GM21723 (cell line): ENCODE results near the gene MRPL24.

Source experiments
- ATAC-seq: cut with Tn5 transposase; IDR thresholded peaks from one replicate; pipeline ENCODE4 v1.9.1; 2021; ENCODE audit warnings: mild to moderate bottlenecking, moderate library complexity; ENCODE audit not compliant: unreplicated experiment

The MRPL24 gene

DNA sequence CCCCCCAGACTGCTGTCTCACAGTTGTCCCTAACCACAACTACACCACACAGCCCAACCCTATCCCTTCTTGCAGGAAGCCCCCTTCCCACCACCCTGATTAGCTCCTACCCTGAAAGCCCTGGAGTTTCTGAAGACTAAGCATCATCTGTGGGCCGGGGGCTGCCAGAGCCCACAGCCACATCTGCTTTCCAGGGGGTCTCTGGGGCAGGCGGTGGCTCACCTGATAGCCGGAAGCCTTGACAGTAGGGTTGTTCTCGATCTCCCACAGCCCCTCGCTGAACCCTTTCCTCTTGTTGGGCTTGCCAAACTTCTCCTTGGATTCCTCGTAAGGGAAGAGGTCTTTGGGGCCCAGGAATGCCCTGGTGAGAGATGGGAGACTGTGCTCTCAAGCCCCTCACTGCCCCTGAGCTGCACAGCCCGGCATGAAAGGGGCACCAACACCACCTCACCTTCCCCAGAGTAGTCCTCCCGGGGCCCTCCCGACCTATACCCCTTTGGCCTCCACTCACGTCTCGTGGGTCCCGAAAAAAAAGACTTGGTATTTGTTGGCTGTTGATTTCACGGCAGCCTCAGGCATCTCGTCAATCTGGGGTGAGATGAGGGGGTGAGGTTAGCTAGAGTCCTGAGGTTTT lies 4.0 kb upstream of the MRPL24 start:
- ATAC-seq, result no peak

DNA sequence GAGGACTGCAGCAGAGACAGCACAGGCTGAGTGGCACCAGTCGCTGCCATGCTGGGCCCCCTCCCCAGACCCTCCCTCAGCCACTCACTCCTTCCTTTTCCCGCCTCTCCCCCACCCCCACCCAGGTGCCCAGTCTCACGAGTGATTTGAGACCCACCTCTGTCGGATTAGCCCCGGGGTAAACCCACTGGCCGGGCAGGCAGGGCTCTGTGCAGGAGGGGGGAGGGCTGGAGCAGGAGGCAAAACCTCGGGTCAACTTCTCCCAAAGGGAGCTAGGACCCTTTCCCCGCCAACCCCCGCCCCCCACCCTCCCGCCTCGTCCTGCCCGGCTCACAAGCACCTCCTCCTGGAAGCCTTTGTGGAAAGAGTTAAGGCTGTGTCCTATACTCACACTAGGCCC lies 3.5 kb upstream of the MRPL24 start:
- no peak for ATAC-seq

DNA sequence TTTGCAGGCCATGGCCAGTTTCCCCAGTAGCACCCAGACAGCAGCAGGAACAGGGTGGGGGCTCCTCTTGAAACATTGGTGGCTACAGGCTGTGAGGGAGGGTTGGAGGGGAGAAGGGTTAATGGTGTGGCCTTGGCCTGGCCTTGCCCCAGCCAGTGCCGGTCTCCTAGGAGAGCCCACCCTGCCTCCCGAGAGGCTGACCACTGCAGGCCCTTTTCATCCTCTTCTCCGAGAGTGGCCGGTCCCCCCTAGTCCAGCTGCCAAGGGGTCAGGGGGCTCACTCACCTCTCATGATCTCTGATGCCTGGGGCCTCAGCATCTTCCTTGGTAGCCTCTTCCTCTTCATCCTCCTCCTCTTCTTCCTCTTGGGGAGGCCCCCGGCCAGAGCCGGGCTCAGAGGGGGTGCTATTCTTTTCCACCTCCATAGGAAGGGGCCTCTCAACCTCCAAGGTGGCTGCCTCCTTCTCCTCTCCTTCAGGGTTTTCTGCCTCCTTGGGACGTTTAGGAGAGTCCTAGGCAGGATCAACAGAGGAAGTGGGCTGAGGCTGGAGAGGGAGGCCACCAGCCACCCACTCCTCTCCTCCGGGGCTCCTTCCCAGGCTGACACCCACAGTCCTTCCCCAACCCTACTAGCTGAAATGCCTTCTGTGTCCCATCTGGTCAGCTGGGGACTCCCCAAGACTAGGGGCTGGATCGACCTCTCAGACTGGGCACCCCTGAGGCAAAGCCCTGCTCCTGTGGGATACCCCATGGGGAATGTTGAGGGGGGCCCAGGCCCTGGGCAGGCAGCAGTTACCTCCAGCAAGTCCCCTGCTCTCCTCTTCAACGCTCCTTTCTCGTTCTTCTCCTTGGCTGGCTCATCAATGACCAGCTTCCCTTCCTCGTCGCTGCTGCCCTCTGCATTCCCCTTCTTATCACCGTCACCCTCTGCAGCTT lies 2.7 kb upstream of the MRPL24 start:
- no peak for ATAC-seq

DNA sequence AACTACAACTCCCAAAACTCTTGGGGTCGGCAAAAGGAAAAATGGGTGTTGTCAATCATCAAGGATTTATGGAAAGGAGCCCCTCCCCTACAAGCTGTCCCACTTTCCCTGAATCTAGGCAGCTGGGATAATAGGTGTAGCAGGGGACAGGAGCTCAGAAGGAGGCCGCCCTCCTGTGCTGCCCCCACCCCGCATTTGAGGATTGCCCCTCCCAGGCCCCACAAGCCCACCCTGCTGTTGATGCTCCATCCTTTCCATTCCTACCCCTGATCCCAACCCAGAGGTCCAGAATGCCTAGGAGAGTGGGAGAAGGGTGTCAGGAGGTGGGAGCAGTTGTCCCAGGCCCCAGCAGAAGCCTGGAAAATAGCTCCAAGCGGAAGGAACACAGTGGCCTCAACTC lies 1.9 kb upstream of the MRPL24 start:
- no peak for ATAC-seq

DNA sequence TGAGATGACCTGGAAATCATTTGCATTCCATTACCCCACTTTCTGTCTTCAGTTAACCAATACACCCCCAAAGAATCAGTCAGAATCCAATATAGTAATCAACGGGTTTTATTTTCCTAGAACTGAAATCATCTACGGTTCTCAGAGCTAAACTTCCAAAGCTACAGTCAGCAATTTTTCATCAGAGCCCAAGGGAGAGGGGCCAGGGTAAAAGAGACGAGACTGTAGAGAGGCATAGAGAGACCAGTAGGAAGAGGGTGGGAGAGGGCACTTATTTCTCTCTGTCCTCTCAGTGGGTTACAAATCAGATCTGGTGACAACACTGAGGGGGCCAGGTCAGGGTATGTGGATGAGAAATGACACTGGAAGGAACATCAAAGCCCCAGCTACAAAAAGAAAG lies 1.1 kb upstream of the MRPL24 start:
- no peak for ATAC-seq

DNA sequence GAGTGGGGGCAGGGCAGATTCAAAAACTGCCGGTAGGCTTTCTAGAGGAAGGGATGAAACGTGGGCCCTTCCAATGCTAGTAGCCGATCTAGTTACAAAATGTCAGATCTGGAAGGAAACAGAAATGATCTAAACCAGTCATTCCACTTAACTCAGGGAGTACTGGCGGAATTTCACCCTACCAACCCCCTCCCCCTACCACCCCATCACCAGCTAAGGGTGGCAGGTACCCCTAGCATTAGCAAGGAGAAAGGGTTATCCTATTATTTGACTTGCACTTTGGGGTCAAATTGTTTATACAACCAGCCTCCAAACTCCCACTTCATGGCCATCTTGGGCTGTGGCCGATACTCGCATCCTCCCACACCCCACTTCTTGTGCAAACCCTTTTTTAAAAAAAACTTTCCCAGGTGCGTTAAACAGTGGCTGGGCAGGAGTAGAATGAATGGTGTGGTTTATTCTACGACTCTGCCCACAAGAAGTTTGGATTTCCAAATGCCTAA lies 644 bp upstream of the MRPL24 start:
- ATAC-seq, result peak; percentile 1

DNA sequence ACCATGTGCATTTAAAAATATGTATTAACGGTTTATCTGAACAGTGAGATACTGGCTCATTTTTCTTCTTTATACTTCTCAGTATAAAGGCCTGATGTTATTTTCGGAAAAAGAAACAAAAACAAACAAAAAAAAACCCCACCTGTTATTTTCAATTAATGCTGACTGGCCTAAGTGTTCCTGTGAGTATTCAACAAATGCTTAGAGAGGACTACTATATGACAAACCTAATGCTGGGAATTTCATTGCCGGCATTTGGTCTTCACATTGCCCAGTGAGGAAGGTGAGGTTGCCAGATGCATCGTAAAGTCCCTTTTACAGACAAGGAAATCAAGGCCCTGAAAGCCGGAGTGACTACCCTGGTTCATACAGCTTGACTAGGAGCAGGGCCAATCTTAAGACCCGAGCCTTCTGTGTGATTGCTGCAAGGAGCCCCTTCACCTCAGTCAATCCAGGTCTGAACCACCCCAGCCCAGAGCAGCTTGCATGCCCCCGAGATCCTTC lies 599 bp downstream of the MRPL24 start:
- ATAC-seq, result no peak

DNA sequence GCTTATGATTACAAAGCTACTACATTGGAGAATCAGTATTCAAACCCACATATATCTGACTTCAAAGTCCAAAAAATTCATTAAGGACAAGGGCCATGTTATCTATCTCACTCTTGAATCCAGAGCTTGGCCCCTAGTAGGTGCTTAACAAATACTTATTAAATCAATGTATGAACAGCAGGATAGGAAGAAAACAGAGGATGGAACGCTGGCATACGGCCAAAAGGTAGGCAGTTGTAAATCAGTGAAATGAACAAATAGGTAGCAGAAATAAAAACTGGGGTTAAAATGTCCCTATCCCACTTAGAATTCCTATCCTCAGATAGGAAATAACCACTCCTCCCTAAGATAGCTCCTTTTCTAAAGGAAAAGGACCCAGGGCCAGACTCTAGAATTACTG lies 2.0 kb downstream of the MRPL24 start:
- ATAC-seq, result no peak

DNA sequence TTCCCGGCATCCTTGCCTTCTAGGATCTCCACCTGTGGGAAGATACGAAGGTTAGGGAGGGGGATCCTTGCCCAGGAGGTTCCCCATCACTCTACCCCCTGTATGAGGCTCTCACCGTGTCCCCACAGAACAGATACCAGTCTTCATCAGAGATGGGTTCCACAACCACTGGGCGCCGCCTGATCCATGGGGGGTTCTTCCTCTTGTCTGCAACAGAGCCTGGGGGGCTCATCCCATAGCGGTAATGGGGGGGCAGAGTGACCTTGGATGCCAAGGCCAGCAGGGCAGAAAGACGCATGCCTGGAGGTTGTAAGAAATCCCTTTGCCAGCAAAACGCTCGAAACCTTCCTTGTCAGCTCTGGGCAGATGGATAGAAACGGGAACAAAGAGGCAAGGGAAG lies 2.5 kb downstream of the MRPL24 start:
- ATAC-seq, result no peak

DNA sequence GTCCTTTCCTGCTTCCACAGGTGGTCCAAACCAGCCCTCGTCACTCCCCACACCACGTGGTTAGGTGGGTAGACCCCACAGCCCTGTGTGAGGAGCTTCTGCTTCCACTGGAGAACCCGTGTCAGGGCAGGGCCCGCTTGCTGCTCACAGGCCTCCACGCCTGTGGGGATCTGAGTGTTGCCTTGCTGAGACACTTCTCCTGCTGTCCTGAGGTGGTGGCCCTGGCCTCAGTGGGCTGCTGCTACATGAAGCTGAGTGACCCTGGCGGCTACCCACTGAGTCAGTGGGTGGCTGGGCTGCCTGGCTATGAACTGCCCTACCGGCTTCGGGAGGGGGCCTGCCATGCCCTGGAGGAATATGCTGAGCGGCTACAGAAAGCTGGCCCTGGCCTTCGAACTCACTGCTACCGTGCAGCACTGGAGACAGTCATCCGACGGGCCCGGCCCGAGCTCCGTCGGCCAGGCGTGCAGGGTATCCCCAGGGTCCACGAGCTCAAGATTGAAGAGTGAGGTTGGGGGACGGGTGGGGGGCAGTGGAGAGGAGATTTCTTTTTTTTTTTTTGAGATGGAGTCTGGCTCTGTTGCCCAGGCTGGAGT lies 6.8 kb downstream of the MRPL24 start:
- no peak for ATAC-seq

DNA sequence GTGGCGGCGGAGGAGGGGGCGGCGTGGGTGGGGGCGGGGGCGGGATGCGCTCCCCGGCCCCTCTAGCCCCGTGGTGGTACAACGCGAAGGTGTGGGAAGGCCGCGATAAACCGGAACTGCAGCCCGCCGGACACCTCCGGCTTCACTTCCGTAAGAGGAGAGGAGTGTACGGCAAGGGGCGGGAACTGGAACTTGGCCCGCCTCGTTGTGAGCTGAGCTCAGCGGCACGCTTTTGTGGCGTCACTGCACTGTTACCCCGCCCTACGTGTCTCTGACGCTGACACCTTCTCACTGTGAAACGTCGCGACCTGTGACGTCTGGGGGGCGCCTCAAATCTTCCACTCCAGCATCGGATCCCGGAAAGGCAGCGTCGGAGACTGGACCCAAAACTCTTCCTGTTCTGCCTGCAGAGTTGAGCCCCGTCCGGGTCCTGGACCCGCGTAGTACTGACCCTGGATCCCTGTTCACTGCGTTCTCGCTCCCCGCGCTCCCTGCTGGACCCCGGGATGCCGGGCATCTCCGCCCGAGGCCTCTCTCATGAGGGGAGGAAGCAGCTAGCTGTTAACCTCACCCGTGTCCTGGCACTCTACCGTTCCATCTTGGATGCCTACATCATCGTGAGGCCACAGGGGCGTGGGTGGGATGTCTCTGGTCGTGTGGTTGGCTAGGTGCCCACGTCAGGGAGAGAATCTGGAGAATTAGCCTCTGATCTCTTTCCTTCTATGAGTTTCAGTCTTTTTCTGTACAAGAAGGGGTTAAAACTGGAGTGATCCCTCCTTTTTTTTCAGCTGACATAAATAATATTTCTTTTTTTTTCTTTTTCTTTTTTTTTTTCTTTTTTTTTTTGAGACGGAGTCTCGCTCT lies 12.1 kb downstream of the MRPL24 start, which contains the start of gene ISG20L2:
Gene ISG20L2, minus strand, starts transcription at position 168 of the 864 bp plus-strand sequence. CDS start 1,114 bp downstream, outside the sequence.
- peak; percentile 87 for ATAC-seq

DNA sequence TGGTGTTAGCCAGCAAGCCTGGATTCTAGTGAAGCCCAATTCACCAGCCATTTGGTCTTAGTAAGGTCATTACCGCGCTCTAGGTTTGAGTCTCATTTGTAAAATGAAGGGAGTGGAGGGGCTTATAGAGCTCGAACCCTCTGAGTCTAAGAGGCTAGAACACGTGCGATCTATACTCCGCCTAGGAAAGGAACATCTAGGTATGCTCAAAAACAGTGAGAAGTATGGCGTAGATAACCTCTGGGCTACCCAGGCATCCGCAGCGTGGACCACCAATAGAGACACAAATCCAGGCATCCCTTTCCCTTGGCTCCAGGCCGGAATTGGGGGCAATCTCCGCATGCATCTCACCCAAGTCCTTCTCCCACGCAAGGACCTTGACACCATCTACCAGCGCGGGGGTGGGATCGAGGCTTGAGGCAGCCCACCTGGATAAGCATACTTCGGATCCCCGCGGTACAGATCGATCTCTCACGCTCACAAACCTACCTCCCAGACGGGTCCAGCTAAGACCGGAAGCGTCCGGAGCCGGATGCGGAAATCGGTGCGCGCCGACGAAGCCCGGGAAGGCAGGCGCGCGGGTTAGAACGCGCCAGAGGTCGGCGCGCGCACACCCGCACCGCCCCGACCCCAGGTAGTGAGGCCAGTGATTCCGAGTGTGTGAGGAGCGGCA lies 12.8 kb downstream of the MRPL24 start, which contains the start of gene METTL25B:
Gene METTL25B, plus strand, starts transcription at position 544 of the 673 bp plus-strand sequence. CDS start 636 bp downstream, outside the sequence.
- peak; percentile 66 for ATAC-seq

DNA sequence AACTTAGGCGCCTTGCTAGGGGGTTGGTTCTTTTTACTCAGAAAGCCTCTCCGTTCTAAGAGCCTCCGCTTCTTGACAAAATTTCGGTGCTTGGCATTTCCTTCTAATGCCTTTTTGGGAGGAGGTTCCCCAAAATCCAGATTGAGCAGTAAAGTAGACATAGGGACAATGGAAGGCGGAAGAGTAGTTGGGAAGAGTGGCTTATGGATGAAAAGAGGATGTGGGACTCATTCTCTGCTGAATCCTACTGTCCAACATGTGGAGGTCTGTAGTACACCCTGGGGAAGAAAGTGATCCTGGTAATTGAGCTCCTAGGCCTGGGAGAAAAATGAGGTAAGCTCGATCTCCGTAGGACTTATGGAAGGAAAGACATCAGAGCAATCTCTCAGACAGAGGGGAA lies 13.4 kb downstream of the MRPL24 start:
- ATAC-seq, result no peak

DNA sequence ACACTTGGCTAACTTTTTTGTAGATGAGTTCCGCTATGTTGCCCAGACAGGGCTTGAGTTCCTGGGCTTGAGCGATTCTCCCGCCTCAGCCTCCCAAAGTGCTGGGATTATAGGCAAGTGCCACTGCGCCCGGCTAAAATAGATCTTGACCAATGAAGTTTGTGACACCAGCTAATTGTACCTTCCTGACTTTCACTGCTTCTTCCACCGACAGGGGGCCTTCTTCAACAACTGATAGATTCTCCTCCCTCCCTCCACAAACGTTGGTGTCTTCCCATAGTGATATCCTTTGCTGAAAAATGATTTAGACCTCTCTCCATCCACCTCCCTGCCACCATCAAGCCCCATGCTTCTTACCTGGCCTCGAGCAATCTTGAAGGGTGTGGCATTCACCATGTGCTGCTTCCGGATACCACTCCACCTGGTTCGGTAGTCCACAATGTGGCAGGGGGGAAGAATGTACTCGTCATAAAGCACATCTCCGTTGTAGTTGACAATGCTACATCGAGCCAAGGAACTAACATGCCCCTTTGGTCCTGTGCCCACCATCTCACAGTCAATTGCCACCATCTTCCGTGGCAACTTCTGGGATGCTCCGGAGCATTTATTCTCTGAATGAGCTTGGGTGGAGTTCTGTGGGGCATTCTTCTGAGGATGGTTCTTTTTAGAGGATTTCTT lies 14.2 kb downstream of the MRPL24 start:
- no peak for ATAC-seq

DNA sequence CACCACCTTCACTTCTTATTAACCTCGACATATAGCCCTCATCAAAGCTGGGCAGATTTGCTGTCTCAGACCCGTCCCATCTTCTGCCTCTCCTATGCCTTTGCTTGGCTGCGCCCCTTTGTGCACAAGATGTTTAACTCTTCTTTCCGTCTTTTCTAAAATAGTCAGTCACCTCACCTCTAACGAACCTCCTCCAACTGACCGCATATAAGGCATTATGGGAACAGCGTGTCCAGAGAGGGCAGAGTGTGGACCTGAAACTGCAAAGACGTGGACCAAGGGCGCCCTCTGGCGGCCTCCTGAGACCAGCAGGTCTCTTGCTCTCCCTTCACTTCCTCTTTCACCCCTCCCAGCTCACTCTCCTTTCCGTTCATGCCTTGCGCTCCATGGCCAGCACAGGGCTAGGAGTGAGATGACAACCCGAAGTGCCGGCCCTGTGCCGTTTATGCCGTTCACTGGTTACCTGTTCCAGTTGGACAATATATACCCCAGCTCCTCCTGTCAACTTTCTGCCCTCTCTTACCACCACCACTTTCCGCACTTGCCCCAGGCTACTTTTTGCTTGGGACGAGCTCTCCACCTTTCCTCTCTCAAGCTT lies 15.1 kb downstream of the MRPL24 start:
- ATAC-seq, result peak; percentile 42

DNA sequence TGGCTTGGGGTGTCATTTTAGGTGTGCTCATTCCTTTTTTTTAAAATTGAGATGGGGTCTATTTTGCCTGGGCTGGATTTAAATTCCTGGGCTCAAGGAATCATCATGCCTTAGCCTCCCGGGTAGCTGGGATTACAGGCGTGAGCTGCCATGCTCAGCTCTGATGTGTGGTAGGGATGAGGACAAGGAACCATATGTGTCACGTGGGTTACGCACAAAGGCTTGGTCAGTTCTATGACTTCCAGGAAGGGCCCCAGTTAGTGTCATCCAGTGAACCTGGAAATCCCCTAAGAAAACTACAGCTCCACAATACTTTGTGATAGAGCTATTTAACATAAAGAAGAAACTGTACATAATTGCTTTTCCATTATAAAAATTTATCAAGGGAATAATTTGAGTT lies 19.4 kb downstream of the MRPL24 start:
- ATAC-seq, result no peak

DNA sequence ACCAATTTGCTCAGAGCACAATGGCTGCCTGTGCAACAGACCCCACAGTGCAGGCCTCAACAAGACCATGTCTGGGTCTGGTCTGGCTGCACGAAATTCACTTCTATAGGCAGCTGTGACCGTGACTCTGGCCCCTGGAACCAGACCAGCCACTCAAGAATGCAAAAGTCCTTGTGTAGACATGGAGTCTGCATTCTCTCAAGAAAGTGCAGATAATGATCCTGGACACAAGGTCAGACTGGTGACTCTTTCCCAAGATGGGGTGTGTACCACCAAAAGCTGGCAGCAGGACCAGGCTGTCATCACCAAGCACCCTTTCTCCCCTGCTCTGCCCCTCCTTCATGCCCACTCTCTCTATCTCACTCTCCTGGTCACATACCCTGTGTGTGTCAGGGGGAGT lies 19.8 kb downstream of the MRPL24 start:
- ATAC-seq, result no peak

DNA sequence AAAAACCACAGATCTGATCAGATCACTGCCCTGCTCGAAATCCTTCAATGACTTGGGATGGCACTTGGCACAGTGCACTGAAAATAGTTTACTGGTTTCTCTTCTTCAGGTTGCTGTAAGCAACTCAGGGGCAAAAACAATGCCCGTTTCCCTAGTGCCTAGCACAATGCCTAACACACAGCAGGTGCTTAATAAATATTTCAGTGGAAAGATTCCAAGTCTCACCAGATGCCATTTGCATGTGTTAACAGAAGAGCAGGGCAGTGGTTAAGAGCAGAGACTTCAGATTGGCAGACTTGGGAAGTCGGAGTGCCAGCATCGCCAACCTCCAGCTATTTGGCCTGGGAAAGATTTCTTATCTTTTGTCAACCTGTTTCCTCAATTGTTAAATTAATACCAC lies 23.5 kb downstream of the MRPL24 start:
- ATAC-seq, result no peak

DNA sequence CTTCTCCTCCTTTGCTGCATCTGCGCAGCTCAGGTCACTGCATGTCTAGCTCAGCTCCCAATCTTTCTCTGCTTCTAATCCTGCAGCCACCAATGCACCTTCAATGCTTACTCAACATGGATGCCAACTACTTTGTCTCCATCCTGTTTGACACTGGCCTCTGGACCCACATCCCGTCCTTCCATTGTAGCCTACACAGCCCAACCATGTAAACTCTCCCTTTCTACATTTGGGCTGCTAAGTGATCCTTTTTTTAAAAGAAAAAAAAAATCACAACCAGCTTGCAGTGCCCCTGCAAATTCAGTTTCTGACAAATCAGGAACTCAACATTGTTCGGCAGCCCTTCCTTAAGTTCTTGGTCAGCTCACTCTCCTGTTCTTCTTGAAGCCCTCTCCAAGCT lies 26.1 kb downstream of the MRPL24 start:
- ATAC-seq, result no peak
